WTC11 (cell line): ENCODE measurements around the gene PHAF1.

Experiments
- CTCF ChIP-seq: fragments of 200-600 bp; IDR thresholded peaks from 2 replicates; pipeline ENCODE4 v1.8.0; 2022; ENCODE audit warnings: antibody characterized with exemption
- E2F4 ChIP-seq: sonication (generic); formaldehyde crosslinking; IDR thresholded peaks from 2 replicates; pipeline ENCODE4 v1.8.1; 2022; ENCODE audit warnings: low read depth, mild to moderate bottlenecking, moderate library complexity, missing genetic modification reagents, borderline replicate concordance
- ESRRA ChIP-seq: sonication (generic); formaldehyde crosslinking; IDR thresholded peaks from 2 replicates; pipeline ENCODE4 v1.8.1; 2022; ENCODE audit warnings: mild to moderate bottlenecking, missing genetic modification reagents, borderline replicate concordance
- ETV6 ChIP-seq: sonication (generic); formaldehyde crosslinking; IDR thresholded peaks from 2 replicates; pipeline ENCODE4 v1.8.1; 2022; ENCODE audit warnings: mild to moderate bottlenecking, missing genetic modification reagents
- FOXJ3 ChIP-seq: sonication (generic); formaldehyde crosslinking; IDR thresholded peaks from 2 replicates; pipeline ENCODE4 v1.9.0; 2021; ENCODE audit warnings: missing genetic modification reagents, mild to moderate bottlenecking, borderline replicate concordance
- MAX ChIP-seq: sonication (generic); formaldehyde crosslinking; IDR thresholded peaks from 2 replicates; pipeline ENCODE4 v1.8.0; 2022; ENCODE audit warnings: mild to moderate bottlenecking, missing genetic modification reagents
- PREB ChIP-seq: sonication (generic); formaldehyde crosslinking; IDR thresholded peaks from 2 replicates; pipeline ENCODE4 v1.8.1; 2022; ENCODE audit warnings: mild to moderate bottlenecking, missing genetic modification reagents, moderate library complexity, borderline replicate concordance
- SOX15 ChIP-seq: fragments of 250-450 bp; sonication (Bioruptor Pico); IDR thresholded peaks from 2 replicates; pipeline ENCODE4 v1.9.0; 2021; ENCODE audit warnings: mild to moderate bottlenecking
- TEAD4 ChIP-seq: sonication (generic); formaldehyde crosslinking; IDR thresholded peaks from 2 replicates; pipeline ENCODE4 v1.8.0; 2022; ENCODE audit warnings: mild to moderate bottlenecking, missing genetic modification reagents
- USF2 ChIP-seq: sonication (generic); formaldehyde crosslinking; IDR thresholded peaks from 2 replicates; pipeline ENCODE4 v1.8.1; 2023; ENCODE audit warnings: mild to moderate bottlenecking, missing genetic modification reagents, moderate library complexity
- ZNF121 ChIP-seq: sonication (generic); formaldehyde crosslinking; IDR thresholded peaks from 2 replicates; pipeline ENCODE4 v1.8.0; 2023; ENCODE audit warnings: missing genetic modification reagents

- TF ChIP-seq E2F4 (no peak), CTCF (no peak), TEAD4 (CRISPR knock-in tag) (no peak), PREB (CRISPR knock-in tag) (no peak), USF2 (CRISPR knock-in tag) (no peak), MAX (CRISPR knock-in tag) (no peak), SOX15 (no peak), ESRRA (no peak), FOXJ3 (CRISPR knock-in tag) (no peak), ETV6 (CRISPR knock-in tag) (no peak), ZNF121 (CRISPR knock-in tag) (no peak)
Measured at GRCh38 chr16:67191411-67191994, 81.8 kb downstream of the PHAF1 start.
